ENCODE results near the gene KRTAP10-6.
"Not testable (repeated sequence)": the region's sequence is repeated elsewhere in the genome, so short reads cannot be mapped to it uniquely, and the experiment has no call there.

The KRTAP10-6 gene

DNA sequence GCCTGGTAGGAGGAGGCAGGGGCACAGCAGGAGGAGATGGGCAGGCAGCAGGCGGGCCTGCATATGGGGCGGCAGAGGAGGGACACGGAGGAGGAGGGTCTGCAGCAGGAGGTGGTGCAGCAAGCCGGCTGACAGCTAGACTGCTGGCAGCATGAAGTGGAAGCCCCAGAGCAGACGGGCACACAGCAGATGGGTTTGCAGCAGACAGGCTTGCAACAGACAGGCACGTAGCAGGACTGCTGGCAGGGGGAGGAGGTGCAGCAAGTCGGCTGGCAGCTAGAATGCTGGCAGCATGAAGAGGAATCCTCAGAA, 12.5 kb downstream of the KRTAP10-6 start:
- DNase-seq (ENCODE audit: extremely low read depth in 1 of 2, low read depth in 1 of 2), result no peak

GRCh38 chr21:44579056-44579832, 13.1 kb downstream of the KRTAP10-6 start:
- no peak for DNase-seq (ENCODE audit: extremely low read depth in 1 of 2, low read depth in 1 of 2)

DNA sequence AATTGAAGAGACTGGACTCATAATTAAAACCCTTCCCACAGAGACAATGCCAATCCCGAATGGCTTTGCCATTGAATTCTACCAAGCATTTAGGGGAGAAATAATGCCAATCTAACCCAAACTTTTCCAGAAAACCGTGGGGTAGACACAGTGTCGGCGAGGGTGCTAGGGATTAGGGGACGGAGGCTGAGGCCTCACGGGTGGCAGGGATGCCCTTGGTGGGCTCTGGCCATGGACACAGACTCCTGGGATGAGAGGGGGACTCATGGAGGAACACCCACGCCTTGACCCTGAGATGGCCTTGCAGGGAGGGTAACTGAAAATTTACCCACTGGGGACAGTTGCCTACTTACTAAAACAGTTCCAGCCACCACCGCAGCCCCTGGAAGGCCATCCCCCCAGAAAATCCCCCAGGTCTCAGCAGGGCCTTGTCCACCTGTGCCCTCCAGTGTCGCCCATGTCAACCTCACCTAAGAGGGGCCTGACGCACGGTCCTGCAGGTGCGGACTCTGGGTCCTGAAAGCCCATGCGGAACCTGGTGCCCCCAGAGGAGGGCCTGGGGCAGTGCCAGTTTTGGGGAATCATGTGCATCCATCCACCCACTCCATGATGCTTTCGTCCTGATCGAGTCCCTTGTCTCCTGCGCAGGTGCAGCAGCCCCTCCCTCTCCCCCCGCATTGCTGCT, 13.8 kb downstream of the KRTAP10-6 start:
- DNase-seq (ENCODE audit: extremely low read depth in 1 of 2, low read depth in 1 of 2), result no peak

DNA sequence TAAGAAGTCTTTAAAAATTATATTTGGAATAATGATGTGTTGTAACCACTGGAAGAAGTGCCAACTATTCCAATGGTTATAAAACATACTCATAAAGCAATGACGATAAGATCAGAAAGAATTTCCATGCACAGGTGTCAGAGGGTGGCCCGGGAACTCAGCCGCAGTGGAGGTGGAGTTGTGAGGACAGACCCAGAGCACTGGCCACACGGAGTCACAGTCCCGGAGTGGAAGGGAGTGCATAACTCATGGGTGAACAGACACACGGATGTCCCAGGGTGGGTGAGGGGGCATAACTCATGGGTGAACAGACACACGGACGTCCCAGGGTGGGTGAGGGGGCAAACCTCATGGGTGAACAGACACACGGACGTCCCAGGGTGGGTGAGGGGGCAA, 16.3 kb downstream of the KRTAP10-6 start:
- DNase-seq (ENCODE audit: extremely low read depth in 1 of 2, low read depth in 1 of 2), result no peak

GRCh38 chr21:44575307-44576024, 16.8 kb downstream of the KRTAP10-6 start:
- DNase-seq (ENCODE audit: extremely low read depth in 1 of 2, low read depth in 1 of 2), result no peak

GRCh38 chr21:44574457-44575306, 17.6 kb downstream of the KRTAP10-6 start:
- no peak for DNase-seq (ENCODE audit: extremely low read depth in 1 of 2, low read depth in 1 of 2)

GRCh38 chr21:44573630-44574456, 18.5 kb downstream of the KRTAP10-6 start, which contains the start of gene KRTAP10-4:
Gene KRTAP10-4 (plus strand): TSS chr21:44573729. CDS start chr21:44573759, 30 bp downstream.
- DNase-seq (ENCODE audit: extremely low read depth in 1 of 2, low read depth in 1 of 2), result not testable (repeated sequence)

DNA sequence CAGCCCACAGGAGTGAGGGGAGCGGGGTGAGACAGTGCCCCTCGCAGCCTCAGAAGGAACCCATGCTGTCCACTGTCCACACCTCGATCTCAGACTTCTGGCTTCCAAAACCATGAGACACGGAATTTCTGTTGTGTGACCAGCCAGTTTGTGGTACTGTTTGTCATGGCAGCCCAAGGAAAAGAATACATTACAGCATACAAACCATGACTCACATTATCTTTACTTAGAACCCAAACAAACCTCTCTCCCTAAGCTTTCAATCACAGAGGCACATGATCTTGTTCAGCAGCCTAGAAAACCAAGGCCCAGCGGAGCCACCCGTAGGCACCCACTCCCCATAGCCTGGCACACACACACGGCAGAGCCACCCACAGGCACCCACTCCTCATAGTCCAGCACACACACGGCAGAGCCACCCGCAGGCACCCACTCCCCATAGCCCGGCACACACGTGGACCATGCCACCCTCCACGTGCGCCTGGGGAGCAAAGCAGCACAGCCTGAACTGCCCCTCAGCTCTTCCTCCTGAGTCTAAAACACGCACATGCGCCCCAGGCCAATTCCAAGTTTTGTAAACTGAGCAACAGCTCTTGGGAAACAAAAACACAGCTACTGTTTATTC, 19.2 kb downstream of the KRTAP10-6 start:
- no peak for DNase-seq (ENCODE audit: extremely low read depth in 1 of 2, low read depth in 1 of 2)

DNA sequence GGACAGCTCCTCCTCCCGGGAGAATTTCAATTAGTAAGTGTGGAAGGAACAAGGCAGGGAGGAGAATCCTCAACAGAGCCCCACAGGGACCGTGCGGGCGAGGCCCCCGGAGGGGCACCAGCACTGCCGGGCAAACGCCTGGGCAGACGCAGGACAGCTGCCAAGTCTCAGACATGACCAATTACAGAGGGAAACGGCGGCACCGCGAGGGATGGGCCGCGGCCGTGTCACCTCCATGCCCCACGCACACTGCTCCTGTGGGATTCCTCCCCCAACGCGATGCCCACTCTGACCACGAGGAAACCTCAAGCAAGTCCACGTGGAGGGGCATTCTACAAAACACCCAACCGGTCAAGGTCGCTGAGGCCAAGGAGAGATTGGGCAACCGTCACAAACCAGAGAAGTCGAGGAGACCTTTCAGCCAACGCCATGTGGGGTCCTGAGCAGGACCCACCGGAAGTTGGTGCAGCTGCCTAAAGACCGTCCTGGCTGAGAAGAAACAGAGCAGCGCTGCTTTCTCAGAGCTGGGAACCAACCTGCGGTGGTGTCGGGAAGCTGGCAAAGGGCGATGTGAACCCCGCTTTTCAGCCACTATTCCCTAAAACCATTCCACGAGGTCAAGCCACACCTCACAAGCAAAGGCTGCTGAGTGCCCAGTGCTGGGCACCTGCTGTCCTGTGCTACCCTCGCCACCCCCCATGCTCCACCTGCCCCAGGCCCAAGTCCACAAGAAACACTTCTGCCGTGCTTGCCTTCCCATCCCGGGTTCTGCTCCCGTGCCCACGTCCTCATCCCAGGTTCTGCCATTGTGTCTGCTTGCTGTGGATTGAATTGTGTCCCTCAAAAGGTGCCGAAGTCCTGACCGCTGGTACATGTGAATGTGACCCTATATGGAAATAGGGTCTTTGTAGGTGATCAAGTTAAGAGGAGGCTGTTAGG, 20.2 kb downstream of the KRTAP10-6 start:
- no peak for DNase-seq (ENCODE audit: extremely low read depth in 1 of 2, low read depth in 1 of 2)

DNA sequence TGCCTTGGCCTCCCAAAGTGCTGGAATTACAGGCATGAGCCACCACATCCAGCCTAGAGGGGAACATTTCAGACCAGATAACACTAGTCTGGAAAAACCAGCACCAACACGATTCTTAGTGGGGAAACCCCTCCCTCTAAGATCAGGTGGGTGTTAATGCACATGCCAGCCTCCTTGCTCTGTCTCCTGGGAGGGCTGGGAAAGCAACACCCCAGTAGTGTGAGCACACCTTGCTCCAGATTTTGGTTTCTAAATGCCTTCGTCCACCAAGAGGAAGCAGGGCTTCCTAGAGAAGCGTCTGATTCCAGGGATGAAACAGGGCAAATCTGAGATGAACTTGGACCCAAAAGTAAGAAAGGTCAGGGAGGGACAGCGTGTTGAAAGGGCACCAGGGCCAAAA, 21.0 kb downstream of the KRTAP10-6 start:
- no peak for DNase-seq (ENCODE audit: extremely low read depth in 1 of 2, low read depth in 1 of 2)

- DNase-seq (ENCODE audit: extremely low read depth in 1 of 2, low read depth in 1 of 2), result no peak
These were observed 22.3 kb downstream of the KRTAP10-6 start for GRCh38 chr21:44569861-44570517.

GRCh38 chr21:44568667-44569556, 23.4 kb downstream of the KRTAP10-6 start:
- no peak for DNase-seq (ENCODE audit: extremely low read depth in 1 of 2, low read depth in 1 of 2)

- DNase-seq (ENCODE audit: extremely low read depth in 1 of 2, low read depth in 1 of 2), result no peak
These were observed 24.0 kb downstream of the KRTAP10-6 start for GRCh38 chr21:44568261-44568660.

DNA sequence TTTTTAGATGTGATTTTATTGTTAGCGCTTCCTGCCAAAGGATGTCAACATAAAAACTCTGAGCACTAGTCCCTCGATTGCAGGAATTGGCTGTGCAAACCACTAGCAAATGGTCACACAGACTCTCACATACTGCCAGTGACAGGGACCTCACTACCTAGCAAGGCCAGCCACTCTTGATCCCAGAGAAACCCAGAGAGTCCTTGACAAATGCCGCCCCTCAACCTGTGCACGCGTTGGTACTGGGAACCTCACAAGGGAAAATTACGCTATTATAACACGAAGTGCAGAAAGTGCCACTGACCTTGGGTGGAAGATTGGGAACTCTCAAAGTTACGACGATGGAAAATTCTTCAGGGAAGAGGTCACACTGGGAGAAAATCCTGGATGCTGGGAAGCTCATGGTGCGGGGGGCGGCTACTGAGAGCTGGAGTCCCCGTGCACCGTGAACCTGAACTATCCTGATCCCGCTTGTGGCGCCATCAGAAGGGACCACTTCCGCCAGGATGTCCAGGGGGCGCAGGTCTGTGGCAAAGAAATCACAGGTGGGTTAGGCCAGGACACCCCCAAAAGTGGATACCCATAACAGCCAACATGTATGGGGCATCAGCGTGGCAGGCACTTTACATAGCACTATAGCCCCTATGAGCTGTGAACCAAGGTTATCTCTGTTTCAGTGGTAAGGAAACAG, 24.7 kb downstream of the KRTAP10-6 start:
- no peak for DNase-seq (ENCODE audit: extremely low read depth in 1 of 2, low read depth in 1 of 2)

- DNase-seq (ENCODE audit: extremely low read depth in 1 of 2, low read depth in 1 of 2), result no peak
These were observed 25.9 kb downstream of the KRTAP10-6 start for GRCh38 chr21:44566403-44566802.

- DNase-seq (ENCODE audit: extremely low read depth in 1 of 2, low read depth in 1 of 2), result no peak
These were observed 27.3 kb downstream of the KRTAP10-6 start for GRCh38 chr21:44564886-44565598.

Data from activated CD8-positive, alpha-beta memory T cell treated with anti-CD3 and anti-CD28 coated beads for 1 hour (primary cell).